Erythroblast (primary cell): ENCODE measurements around the gene RAB3IP.

Experiments used
- GATA1 ChIP-seq: IDR thresholded peaks from 2 replicates; pipeline ENCODE4 v1.6.1; 2011; ENCODE audit warnings: low read depth, mild to moderate bottlenecking, control low read depth, low read length, moderate library complexity
- POLR2A ChIP-seq: IDR thresholded peaks from 2 replicates; pipeline ENCODE4 v1.6.1; 2011; ENCODE audit warnings: mild to moderate bottlenecking, low read length

DNA sequence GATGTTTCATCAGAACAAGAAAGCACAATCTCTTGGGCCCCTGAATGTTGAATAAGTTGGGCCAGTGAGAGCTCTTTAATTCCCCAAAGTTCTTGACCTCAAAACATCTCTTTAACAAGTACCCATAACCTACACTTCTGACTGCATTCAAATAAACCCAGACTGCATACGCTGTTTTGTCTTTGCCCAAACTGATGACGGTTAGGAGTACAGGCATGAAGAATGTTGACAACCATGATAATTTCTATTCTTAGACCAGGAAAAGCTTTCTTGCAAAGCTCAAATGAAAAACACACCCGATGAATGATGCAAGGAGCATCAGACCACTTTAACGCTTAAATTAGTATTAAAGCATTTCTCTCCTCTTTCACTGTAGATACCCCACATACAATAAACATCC lies 11.7 kb upstream of the RAB3IP start:
- TF ChIP-seq POLR2A (no peak), GATA1 (no peak)
